Activated T-helper 17 cell treated with anti-CD3 and anti-CD28 coated beads, Interleukin-2, amount 50 U/mL, for 72 hours (primary cell): Measurements from ENCODE around the gene NCAPH2. TPM values are rescaled to one million over a fixed set of nuclear protein-coding genes. Genes with fewer than 3 reads are reported as not detected.

Experiments used
- ATAC-seq: fragments of 150-1000 bp; cut with Tn5 transposase; replicated peaks from 2 replicates; pipeline ENCODE4 v1.10.0; 2021; ENCODE audit warnings: mild to moderate bottlenecking, moderate library complexity
- H3K27ac Mint-ChIP-seq: one replicate; pipeline ENCODE4 v1.8.0; 2022; ENCODE audit warnings: mixed read lengths
- H3K27me3 Mint-ChIP-seq: one replicate; pipeline ENCODE4 v1.8.0; 2022; ENCODE audit warnings: mixed read lengths
- H3K36me3 Mint-ChIP-seq: one replicate; pipeline ENCODE4 v1.8.0; 2022; ENCODE audit warnings: low read depth, mild to moderate bottlenecking, mixed read lengths
- H3K4me1 Mint-ChIP-seq: one replicate; pipeline ENCODE4 v1.8.0; 2022; ENCODE audit warnings: mixed read lengths
- H3K4me3 Mint-ChIP-seq: one replicate; pipeline ENCODE4 v1.8.0; 2022; ENCODE audit warnings: mild to moderate bottlenecking, mixed read lengths
- H3K9me3 Mint-ChIP-seq: one replicate; pipeline ENCODE4 v1.8.0; 2022; ENCODE audit warnings: mixed read lengths
- total RNA-seq, 2 donors: library from RNA; stranded (reverse); gene quantifications; one replicate each; pipeline ENCODE4 v1.2.3, GENCODE V29; 2022

Gene NCAPH2
- total RNA-seq, 2 donors from 2014 or later = 112 to 138 TPM

- no peaks in the 10 kb centered on the region for H3K9me3 Mint-ChIP-seq
- H3K27me3 Mint-ChIP-seq = no peaks in the 10 kb centered on the region
- no peaks in the 10 kb centered on the region for H3K36me3 Mint-ChIP-seq
- no peak overlapping the region for H3K27ac Mint-ChIP-seq
- H3K4me1 Mint-ChIP-seq = no peaks in the 10 kb centered on the region
- ATAC-seq = no peak
- peak overlapping the region; percentile 66 for H3K4me3 Mint-ChIP-seq
Measured at GRCh38 chr22:50482107-50483074, 25.6 kb upstream of the NCAPH2 start.

- ATAC-seq = no peak
- Mint-ChIP-seq H3K4me3 (no peak overlapping the region), H3K27me3 (no peaks in the 10 kb centered on the region), H3K9me3 (no peaks in the 10 kb centered on the region), H3K27ac (no peak overlapping the region), H3K4me1 (no peaks in the 10 kb centered on the region), H3K36me3 (no peaks in the 10 kb centered on the region)
Measured at GRCh38 chr22:50483106-50483505, 24.9 kb upstream of the NCAPH2 start.

- no peaks in the 10 kb centered on the region for H3K4me1 Mint-ChIP-seq
- no peaks in the 10 kb centered on the region for H3K36me3 Mint-ChIP-seq
- no peak overlapping the region for H3K4me3 Mint-ChIP-seq
- no peaks in the 10 kb centered on the region for H3K27me3 Mint-ChIP-seq
- no peak for ATAC-seq
- H3K9me3 Mint-ChIP-seq = no peaks in the 10 kb centered on the region
- no peak overlapping the region for H3K27ac Mint-ChIP-seq
Measured at GRCh38 chr22:50483556-50483955, 24.5 kb upstream of the NCAPH2 start.

- Mint-ChIP-seq H3K27me3 (no peaks in the 10 kb centered on the region), H3K4me3 (no peak overlapping the region), H3K27ac (no peak overlapping the region), H3K36me3 (no peaks in the 10 kb centered on the region), H3K4me1 (no peaks in the 10 kb centered on the region), H3K9me3 (no peaks in the 10 kb centered on the region)
- ATAC-seq = no peak
Measured at GRCh38 chr22:50483977-50484853, 23.8 kb upstream of the NCAPH2 start.

- ATAC-seq = no peak
- Mint-ChIP-seq H3K4me1 (no peaks in the 10 kb centered on the region), H3K27me3 (no peaks in the 10 kb centered on the region), H3K9me3 (no peaks in the 10 kb centered on the region), H3K4me3 (no peak overlapping the region), H3K36me3 (no peaks in the 10 kb centered on the region), H3K27ac (no peak overlapping the region)
Measured at GRCh38 chr22:50485221-50486131, 22.5 kb upstream of the NCAPH2 start.

- Mint-ChIP-seq H3K36me3 (no peaks in the 10 kb centered on the region), H3K4me3 (no peak within 1 kb of the TSS), H3K9me3 (no peaks in the 10 kb centered on the region), H3K4me1 (peaks cover 5% of the 10 kb centered on the region), H3K27me3 (no peaks in the 10 kb centered on the region), H3K27ac (no peak within 1 kb of the TSS)
- ATAC-seq = no peak
Measured at GRCh38 chr22:50486561-50487289, 21.3 kb upstream of the NCAPH2 start, which contains the start of gene MIOX. Gene MIOX, plus strand, starts transcription at chr22:50486859. Its CDS starts 39 bp downstream, at chr22:50486898.

- H3K27ac Mint-ChIP-seq = no peak overlapping the region
- ATAC-seq = no peak
- H3K27me3 Mint-ChIP-seq = no peaks in the 10 kb centered on the region
- H3K4me3 Mint-ChIP-seq = no peak overlapping the region
- no peaks in the 10 kb centered on the region for H3K9me3 Mint-ChIP-seq
- no peaks in the 10 kb centered on the region for H3K36me3 Mint-ChIP-seq
- H3K4me1 Mint-ChIP-seq = peaks cover 5% of the 10 kb centered on the region
Measured at GRCh38 chr22:50487290-50488005, 20.6 kb upstream of the NCAPH2 start.

- no peaks in the 10 kb centered on the region for H3K36me3 Mint-ChIP-seq
- no peaks in the 10 kb centered on the region for H3K9me3 Mint-ChIP-seq
- no peaks in the 10 kb centered on the region for H3K27me3 Mint-ChIP-seq
- H3K4me1 Mint-ChIP-seq = peaks cover 5% of the 10 kb centered on the region
- no peak overlapping the region for H3K27ac Mint-ChIP-seq
- ATAC-seq = no peak
- H3K4me3 Mint-ChIP-seq = no peak overlapping the region
Measured at GRCh38 chr22:50488006-50488677, 19.9 kb upstream of the NCAPH2 start.

GRCh38 chr22:50488886-50489285, 19.1 kb upstream of the NCAPH2 start:
- no peak for ATAC-seq
- no peaks in the 10 kb centered on the region for H3K27me3 Mint-ChIP-seq
- H3K27ac Mint-ChIP-seq = no peak overlapping the region
- H3K36me3 Mint-ChIP-seq = no peaks in the 10 kb centered on the region
- no peak overlapping the region for H3K4me3 Mint-ChIP-seq
- H3K9me3 Mint-ChIP-seq = no peaks in the 10 kb centered on the region
- peaks cover 5% of the 10 kb centered on the region for H3K4me1 Mint-ChIP-seq

- no peak for ATAC-seq
- Mint-ChIP-seq H3K4me3 (no peak overlapping the region), H3K27me3 (no peaks in the 10 kb centered on the region), H3K36me3 (no peaks in the 10 kb centered on the region), H3K27ac (no peak overlapping the region), H3K4me1 (peaks cover 5% of the 10 kb centered on the region), H3K9me3 (no peaks in the 10 kb centered on the region)
Measured at GRCh38 chr22:50489363-50490243, 18.4 kb upstream of the NCAPH2 start.

- peak overlapping the region; percentile 50 for H3K4me3 Mint-ChIP-seq
- H3K27ac Mint-ChIP-seq = peak overlapping the region; percentile 43
- H3K9me3 Mint-ChIP-seq = no peaks in the 10 kb centered on the region
- peak; percentile 67 for ATAC-seq
- H3K27me3 Mint-ChIP-seq = no peaks in the 10 kb centered on the region
- H3K4me1 Mint-ChIP-seq = peaks cover 5% of the 10 kb centered on the region
- no peaks in the 10 kb centered on the region for H3K36me3 Mint-ChIP-seq
Measured at GRCh38 chr22:50490531-50491308, 17.3 kb upstream of the NCAPH2 start.
